Hematopoietic multipotent progenitor cell treated with erythropoietin and hydrocortisone succinate and interleukin-3 and kit ligand, for 4 days (in vitro differentiated cells): ENCODE data around the gene TTC6.

Experiments
- DNase-seq: peaks from one replicate; pipeline ENCODE4 v3.0.0-alpha.2; 2015

Gene TTC6

GRCh38 chr14:37586797-37587130 is 8.7 kb upstream of the TTC6 start:
- DNase-seq: no peak

- DNase-seq: no peak
Observed at GRCh38 chr14:37587131-37587803, 8.2 kb upstream of the TTC6 start.

GRCh38 chr14:37587881-37588666 is 7.4 kb upstream of the TTC6 start:
- DNase-seq: no peak

GRCh38 chr14:37588667-37588955 is 6.8 kb upstream of the TTC6 start:
- DNase-seq: no peak

GRCh38 chr14:37588956-37589714 is 6.3 kb upstream of the TTC6 start:
- no peak for DNase-seq

- DNase-seq: no peak
Observed at GRCh38 chr14:37589715-37590427, 5.6 kb upstream of the TTC6 start.

GRCh38 chr14:37590428-37591139 is 4.8 kb upstream of the TTC6 start:
- no peak for DNase-seq

GRCh38 chr14:37591311-37591940 is 4.0 kb upstream of the TTC6 start:
- no peak for DNase-seq

GRCh38 chr14:37591941-37592481 is 3.4 kb upstream of the TTC6 start:
- no peak for DNase-seq

GRCh38 chr14:37592482-37593408 is 2.7 kb upstream of the TTC6 start:
- no peak for DNase-seq

- no peak for DNase-seq
Observed at GRCh38 chr14:37593511-37594237, 1.8 kb upstream of the TTC6 start.

GRCh38 chr14:37594238-37594970 is 1.0 kb upstream of the TTC6 start:
- DNase-seq: peak; percentile 89

- peak; percentile 73 for DNase-seq
Observed at GRCh38 chr14:37595809-37596621, 586 bp downstream of the TTC6 start.

- no peak for DNase-seq
Observed at GRCh38 chr14:37596790-37597472, 1.5 kb downstream of the TTC6 start.

- no peak for DNase-seq
Observed at GRCh38 chr14:37597538-37597913, 2.1 kb downstream of the TTC6 start.

GRCh38 chr14:37597914-37598746 is 2.7 kb downstream of the TTC6 start:
- no peak for DNase-seq
